Natural killer cell treated with Interleukin-12 subunit alpha and Interleukin-12 subunit beta and Interleukin-15 and Interleukin-18, amount 100 ng/mL, for 72 hours (primary cell): Measurements from ENCODE around the gene CCDC191. TPM values are rescaled to one million over a fixed set of nuclear protein-coding genes. Genes with fewer than 3 reads are reported as not detected.

Experiments used
- ATAC-seq, 2 donors: fragments of 150-1000 bp; cut with Tn5 transposase in 1 of 2; sonication (Bioruptor Pico), chemical (Tn5 transposase) in 1 of 2; 2 replicates each; pipeline ENCODE4 v1.10.0; 2021
- DNase-seq: peaks from one replicate; pipeline ENCODE4 v3.0.0; 2022; ENCODE audit warnings: low spot score
- H3K27ac Mint-ChIP-seq, 2 donors: 1 replicate in 1 of 2; 2 replicates in 1 of 2; pipeline ENCODE4 v1.8.0; 2022; ENCODE audit warnings: mixed read lengths in 2 of 2, mild to moderate bottlenecking in 1 of 2, moderate library complexity in 1 of 2
- H3K27me3 Mint-ChIP-seq, 2 donors: 1 replicate in 1 of 2; 2 replicates in 1 of 2; pipeline ENCODE4 v1.8.0; 2022; ENCODE audit warnings: mixed read lengths in 2 of 2
- H3K36me3 Mint-ChIP-seq: one replicate; pipeline ENCODE4 v1.8.0; 2022; ENCODE audit warnings: mixed read lengths
- H3K4me1 Mint-ChIP-seq, 2 donors: 1 replicate in 1 of 2; 2 replicates in 1 of 2; pipeline ENCODE4 v1.8.0; 2022; ENCODE audit warnings: low read depth in 2 of 2, mixed read lengths in 2 of 2, mild to moderate bottlenecking in 1 of 2
- H3K4me3 Mint-ChIP-seq: one replicate; pipeline ENCODE4 v1.8.0; 2022; ENCODE audit warnings: mixed read lengths
- H3K9me3 Mint-ChIP-seq: 2 replicates; pipeline ENCODE4 v1.8.0; 2022; ENCODE audit warnings: mixed read lengths
- total RNA-seq, 2 donors: library from RNA; stranded (reverse); gene quantifications; one replicate each; pipeline ENCODE4 v1.2.3, GENCODE V29; 2022

CCDC191 gene
- total RNA-seq, 2 donors from 2014 or later: 3.0 to 3.6 TPM

DNA sequence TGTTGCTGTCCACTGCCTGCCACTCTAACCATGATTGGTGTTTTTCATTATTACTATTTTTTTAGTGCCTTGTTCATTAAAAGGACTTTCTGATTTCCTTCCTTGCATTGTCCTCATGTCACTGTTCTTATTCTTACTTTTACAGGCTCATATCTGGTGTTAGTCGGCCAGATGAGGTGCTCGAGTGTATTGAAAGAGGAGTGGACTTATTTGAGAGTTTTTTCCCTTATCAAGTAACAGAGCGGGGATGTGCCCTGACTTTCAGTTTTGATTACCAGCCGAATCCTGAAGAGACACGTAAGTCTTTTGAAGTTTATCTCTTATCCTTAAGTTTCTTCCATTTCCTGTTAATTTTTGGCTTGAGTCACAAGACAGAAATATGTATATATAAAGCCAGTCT, 23.4 kb upstream of the CCDC191 start:
- no peak overlapping the region for H3K27ac Mint-ChIP-seq
- DNase-seq: no peak
- peaks cover 25% of the 10 kb centered on the region for H3K36me3 Mint-ChIP-seq
- no peaks in the 10 kb centered on the region for H3K9me3 Mint-ChIP-seq
- H3K27me3 Mint-ChIP-seq: no peaks in the 10 kb centered on the region
- H3K4me1 Mint-ChIP-seq: no peaks in the 10 kb centered on the region
- H3K4me3 Mint-ChIP-seq: no peak overlapping the region
- no peak for ATAC-seq

DNA sequence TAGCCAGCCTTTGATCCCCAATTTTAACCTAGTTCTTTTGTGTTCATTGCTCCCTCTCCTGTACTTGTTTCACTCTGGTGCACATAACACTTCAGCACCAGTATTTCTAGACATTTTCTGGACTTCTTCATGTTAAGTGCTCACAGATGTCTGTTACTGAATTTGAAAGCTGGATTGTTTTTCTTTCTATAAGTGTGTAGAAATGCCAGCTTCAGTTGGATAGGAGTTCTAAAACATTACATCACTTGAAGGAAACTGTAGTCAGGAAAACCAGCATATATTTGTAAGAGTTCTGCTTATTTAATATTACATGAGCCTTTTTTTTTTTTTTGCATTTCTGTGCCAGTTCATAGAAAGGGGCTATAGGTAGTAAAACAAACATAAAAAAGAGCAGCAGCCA, 21.8 kb upstream of the CCDC191 start:
- Mint-ChIP-seq H3K4me1 (no peaks in the 10 kb centered on the region), H3K27me3 (no peaks in the 10 kb centered on the region), H3K36me3 (peaks cover 34% of the 10 kb centered on the region), H3K4me3 (no peak overlapping the region), H3K27ac (no peak overlapping the region), H3K9me3 (no peaks in the 10 kb centered on the region)
- ATAC-seq: no peak
- DNase-seq: no peak

DNA sequence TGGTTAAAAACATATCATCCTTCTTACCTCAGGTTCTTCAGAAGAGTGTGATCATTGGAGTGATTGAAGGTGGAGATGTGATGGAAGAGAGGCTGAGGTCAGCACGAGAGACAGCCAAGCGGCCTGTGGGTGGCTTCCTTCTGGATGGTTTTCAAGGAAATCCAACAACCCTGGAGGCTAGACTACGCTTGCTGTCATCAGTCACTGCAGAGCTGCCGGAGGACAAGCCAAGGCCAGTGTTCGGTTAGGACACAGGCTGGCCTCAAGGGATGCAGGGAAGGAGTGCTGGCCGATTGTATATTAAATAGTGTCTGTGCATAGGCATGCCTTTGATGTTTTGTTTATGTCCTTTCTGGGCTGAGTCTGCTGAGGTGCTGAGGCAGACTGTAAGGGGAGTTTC, 20.4 kb upstream of the CCDC191 start:
- Mint-ChIP-seq H3K36me3 (peaks cover 45% of the 10 kb centered on the region), H3K27me3 (no peaks in the 10 kb centered on the region), H3K9me3 (no peaks in the 10 kb centered on the region), H3K4me3 (no peak overlapping the region), H3K4me1 (no peaks in the 10 kb centered on the region), H3K27ac (no peak overlapping the region)
- DNase-seq (no peak), ATAC-seq (no peak)

DNA sequence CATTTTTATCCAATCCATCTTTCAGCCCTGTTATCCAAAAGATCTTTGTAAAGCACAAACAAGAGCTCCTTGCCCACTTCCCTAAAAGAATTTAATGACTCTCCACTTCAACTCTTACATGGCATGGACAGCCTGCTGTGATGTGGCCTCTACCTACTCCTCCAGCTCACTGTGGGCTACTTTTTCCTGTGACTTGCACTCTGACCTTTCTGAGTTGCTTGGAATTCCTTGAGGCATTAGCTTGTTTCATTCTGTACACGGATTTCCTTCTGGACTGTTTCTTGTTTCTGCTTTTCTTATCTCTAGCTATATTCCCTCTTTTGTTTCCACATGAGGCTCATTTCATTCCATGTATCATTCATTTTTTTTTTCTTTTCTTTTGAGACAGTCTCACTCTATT, 15.5 kb upstream of the CCDC191 start:
- H3K9me3 Mint-ChIP-seq: no peaks in the 10 kb centered on the region
- H3K27me3 Mint-ChIP-seq: no peaks in the 10 kb centered on the region
- H3K4me3 Mint-ChIP-seq: no peak overlapping the region
- no peak for DNase-seq
- no peaks in the 10 kb centered on the region for H3K4me1 Mint-ChIP-seq
- H3K36me3 Mint-ChIP-seq: peaks cover 49% of the 10 kb centered on the region
- H3K27ac Mint-ChIP-seq: no peak overlapping the region
- no peak for ATAC-seq

DNA sequence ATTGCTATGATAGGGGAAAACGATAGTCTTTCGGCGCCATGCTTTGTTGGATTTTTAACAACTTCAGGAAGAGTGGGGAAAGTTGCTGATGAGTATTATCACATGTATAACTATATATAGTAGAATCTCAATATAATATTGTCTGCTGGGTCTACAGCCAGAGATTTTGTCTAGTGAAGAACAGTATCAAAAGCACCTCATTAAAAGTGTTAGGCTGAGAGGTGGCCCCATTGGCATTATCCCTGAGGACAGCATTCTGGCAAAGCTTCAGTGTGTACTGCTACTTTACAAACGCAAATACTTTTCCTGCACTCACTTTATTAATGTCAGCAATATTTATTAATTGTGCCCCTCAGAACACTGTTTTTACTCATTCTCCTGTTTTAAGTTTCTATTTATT, 12.0 kb upstream of the CCDC191 start:
- Mint-ChIP-seq H3K4me3 (no peak overlapping the region), H3K27me3 (no peaks in the 10 kb centered on the region), H3K9me3 (no peaks in the 10 kb centered on the region), H3K36me3 (peaks cover 47% of the 10 kb centered on the region), H3K27ac (no peak overlapping the region), H3K4me1 (no peaks in the 10 kb centered on the region)
- no peak for DNase-seq
- no peak for ATAC-seq

DNA sequence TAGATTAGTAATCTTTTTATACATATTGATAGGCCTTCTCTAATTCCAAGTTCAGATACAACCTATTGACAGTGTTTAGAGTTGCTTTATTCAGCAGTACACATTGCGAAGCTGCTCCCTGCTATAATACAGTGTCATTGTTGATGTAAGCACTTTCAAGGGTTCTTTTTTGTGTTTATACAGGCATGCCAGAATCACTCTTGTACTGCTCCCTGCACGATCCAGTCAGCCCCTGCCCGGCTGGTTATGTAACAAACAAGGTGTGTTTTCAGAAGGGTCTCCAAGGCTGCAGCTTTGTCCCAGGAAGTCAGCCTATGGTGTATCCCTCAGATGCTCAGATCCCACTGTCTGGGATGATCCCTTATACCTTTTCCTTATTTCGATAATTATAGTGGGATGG, 11.5 kb upstream of the CCDC191 start:
- Mint-ChIP-seq H3K36me3 (peaks cover 45% of the 10 kb centered on the region), H3K27me3 (no peaks in the 10 kb centered on the region), H3K4me1 (no peaks in the 10 kb centered on the region), H3K9me3 (no peaks in the 10 kb centered on the region), H3K27ac (no peak overlapping the region), H3K4me3 (no peak overlapping the region)
- ATAC-seq (no peak), DNase-seq (no peak)

DNA sequence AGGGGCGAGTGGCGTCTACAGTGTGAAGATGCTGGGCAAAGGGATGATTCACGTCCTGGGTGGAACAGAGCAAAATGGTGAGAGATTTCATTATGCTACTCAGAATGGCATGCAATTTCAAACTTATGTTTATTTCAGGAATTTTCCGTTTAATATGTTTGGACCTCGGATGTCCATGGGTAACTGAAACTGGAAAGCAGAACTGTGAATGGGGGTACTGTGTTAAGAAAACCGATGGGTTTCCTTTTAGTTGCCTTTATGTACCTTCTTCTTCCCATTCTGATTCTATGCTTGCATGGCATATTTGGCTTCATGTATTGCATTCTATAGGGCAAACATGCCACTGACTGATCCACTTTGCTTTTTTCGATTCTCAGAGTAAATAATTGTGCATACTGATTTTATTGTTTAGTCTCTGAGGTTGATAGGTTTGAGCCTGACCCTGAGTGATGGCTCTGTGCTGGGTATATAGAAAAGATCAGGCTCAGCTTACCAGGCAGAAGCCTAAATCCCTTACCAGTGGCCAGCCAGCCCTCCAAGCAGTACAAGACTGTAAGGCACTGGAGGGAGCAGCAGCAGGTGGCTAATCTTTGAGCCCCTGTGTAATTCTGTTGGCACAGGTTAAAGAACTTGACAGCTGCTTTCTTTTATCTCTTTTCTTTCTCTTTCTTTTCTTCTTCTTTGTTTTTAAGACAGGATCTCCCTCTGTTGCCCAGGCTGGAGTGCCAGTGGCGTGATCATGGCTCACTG, 4.8 kb upstream of the CCDC191 start:
- Mint-ChIP-seq H3K4me1 (peaks cover 27 to 35% of the 10 kb centered on the region in 2 donors), H3K27me3 (no peaks in the 10 kb centered on the region), H3K36me3 (peaks cover 13% of the 10 kb centered on the region), H3K4me3 (no peak overlapping the region), H3K27ac (no peak overlapping the region), H3K9me3 (no peaks in the 10 kb centered on the region)
- no peak for ATAC-seq
- no peak for DNase-seq

DNA sequence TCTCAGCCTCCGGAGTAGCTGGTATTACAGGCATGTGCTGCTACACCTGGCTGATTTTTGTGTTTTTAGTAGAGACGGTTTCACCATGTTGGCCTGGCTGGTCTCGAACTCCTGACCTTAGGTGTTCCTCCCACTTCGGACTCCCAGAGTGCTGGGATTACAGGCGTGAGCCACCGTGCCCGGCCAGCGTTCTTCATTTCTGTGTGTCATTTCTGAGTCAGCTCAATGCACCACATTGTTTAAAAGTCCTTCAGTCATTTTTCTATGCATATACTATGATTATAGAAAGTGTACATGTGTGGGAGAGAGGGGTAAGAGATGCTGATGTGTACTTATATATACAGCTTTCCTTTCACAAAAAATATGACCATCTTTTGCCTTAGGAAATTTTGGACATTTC, 2.3 kb upstream of the CCDC191 start:
- Mint-ChIP-seq H3K9me3 (no peaks in the 10 kb centered on the region), H3K27ac (peak overlapping the region in 1 of 2 donors; percentile 30), H3K36me3 (peaks cover 6% of the 10 kb centered on the region), H3K27me3 (no peaks in the 10 kb centered on the region), H3K4me3 (peak overlapping the region; percentile 99), H3K4me1 (peaks cover 35 to 43% of the 10 kb centered on the region in 2 donors)
- DNase-seq (no peak), ATAC-seq (no peak)

DNA sequence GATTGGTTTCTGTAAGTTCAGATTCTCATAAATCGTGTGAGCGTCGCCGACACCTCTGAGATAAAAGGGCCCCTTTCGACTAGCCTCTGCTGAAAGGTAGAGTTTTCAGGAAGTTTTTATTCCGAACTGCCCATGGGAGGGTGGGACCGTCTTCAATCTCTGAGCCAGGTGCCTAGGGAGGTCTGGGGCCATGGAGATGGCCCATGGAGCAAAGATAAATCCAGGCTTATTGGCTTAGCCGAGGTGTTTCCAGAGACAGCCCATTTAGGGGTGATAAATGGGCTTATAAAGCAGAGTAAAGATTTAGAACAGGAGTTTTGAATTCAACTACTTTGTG, 653 bp upstream of the CCDC191 start:
- Mint-ChIP-seq H3K27me3 (no peaks in the 10 kb centered on the region), H3K4me3 (peak overlapping the region; percentile 99), H3K9me3 (no peaks in the 10 kb centered on the region), H3K36me3 (peaks cover 6% of the 10 kb centered on the region), H3K27ac (peak overlapping the region; percentile 93 to 95), H3K4me1 (peaks cover 35 to 43% of the 10 kb centered on the region in 2 donors)
- DNase-seq: no peak
- peak in 1 of 2 donors; percentile 0 for ATAC-seq

DNA sequence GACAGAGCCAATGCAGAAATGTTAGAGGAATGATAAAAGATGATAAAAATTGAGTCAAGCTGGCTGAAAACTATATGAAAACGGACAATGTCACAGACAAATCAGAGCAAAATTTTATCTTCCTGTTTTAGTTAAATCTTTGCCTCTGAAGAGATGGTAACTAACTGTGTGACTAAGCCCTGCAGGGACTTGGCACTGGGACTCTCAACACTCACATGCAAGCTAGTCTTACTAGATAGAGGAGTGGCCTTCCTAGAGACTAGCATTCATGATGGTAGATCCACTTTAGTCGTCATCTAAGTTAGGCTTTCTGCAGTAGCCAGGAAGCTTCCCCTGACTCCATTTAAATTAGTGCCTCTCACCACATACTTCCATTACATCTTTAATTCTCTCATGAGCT, 4.1 kb downstream of the CCDC191 start:
- Mint-ChIP-seq H3K27me3 (peaks cover 3 to 7% of the 10 kb centered on the region in 2 donors), H3K9me3 (no peaks in the 10 kb centered on the region), H3K4me3 (no peak overlapping the region), H3K36me3 (peaks cover 6% of the 10 kb centered on the region), H3K27ac (no peak overlapping the region), H3K4me1 (peaks cover 14 to 18% of the 10 kb centered on the region in 2 donors)
- no peak for ATAC-seq
- DNase-seq: no peak

DNA sequence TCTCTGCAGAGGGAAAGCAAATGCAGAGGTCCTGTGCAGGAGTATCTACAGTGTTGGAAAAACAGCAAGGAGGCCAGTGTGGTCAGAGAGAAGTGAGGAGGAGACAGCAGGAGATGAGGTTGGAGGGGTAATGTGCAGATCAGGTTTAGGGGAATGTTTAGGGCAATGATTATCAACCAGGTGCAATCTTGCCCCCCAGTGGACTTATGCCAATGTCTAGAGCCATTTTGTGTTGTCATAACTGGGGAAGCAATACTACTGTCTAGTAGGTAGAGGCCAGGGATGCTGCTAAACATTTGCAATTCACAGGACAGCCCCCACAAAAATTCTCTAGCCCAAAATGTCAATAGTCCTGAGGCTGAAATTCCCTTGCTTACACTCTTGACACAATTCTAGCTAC, 13.1 kb downstream of the CCDC191 start:
- H3K9me3 Mint-ChIP-seq: no peaks in the 10 kb centered on the region
- ATAC-seq (no peak), DNase-seq (no peak)
- peaks cover 1 to 3% of the 10 kb centered on the region in 2 donors for H3K27me3 Mint-ChIP-seq
- peaks cover 4% of the 10 kb centered on the region for H3K36me3 Mint-ChIP-seq
- no peak overlapping the region for H3K27ac Mint-ChIP-seq
- H3K4me3 Mint-ChIP-seq: no peak overlapping the region
- H3K4me1 Mint-ChIP-seq: no peaks in the 10 kb centered on the region

DNA sequence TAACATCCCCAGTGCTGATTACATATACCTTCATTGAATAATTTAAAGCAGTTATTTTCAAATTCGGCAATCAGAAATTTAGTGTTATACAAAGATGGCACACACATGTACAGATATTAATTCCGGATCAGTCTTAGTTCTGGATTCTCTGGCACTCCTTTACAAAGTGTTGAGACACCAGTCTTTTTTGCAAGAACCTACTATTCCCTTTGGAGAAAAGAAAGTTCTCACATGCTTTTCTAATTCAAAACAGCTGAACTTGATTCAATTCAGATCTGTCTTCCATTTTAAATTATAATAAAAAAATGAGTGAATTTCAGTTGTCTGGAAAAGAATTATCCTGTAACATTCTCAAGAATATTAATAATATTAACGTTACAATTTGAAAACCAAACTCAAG, 20.4 kb downstream of the CCDC191 start:
- Mint-ChIP-seq H3K27ac (no peak overlapping the region), H3K4me1 (no peaks in the 10 kb centered on the region), H3K27me3 (no peaks in the 10 kb centered on the region), H3K36me3 (peaks cover 8% of the 10 kb centered on the region), H3K9me3 (no peaks in the 10 kb centered on the region), H3K4me3 (no peak overlapping the region)
- ATAC-seq (no peak), DNase-seq (no peak)

DNA sequence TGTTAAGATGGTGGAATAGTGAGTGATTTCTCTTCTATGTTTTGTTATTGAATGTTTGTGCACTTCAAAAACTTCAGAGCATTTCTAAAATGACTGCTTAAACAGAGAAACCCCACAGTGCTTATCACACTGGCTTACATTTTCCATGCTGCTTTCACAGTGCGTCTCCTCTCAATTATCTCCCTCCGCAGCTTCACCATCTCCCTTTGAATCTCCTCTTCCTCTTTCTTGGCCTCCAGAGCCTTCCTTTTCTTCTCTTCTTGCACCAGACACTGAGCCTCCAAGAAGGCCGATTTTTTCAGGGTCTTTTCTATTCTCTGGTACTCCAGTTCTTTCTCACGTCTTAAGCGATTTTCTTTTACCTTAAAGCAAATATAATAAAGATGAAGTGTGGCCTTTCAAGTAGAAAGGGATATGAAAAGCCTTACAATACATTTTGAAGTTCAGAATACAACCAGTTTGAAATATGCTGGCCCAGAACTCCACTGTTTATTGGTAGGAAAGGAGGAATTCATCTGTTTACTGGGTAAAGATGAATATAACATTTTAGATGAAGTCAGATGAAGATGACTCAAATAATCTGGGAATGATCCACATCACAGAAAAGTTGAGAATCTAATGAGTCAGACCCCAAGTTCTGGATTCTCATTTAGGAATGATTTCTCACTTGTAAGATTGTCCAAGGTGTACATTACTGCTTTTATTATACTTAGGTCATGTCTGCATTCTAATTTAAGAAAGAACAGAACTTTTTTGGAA, 21.4 kb downstream of the CCDC191 start:
- no peaks in the 10 kb centered on the region for H3K27me3 Mint-ChIP-seq
- no peak overlapping the region for H3K4me3 Mint-ChIP-seq
- ATAC-seq (no peak), DNase-seq (no peak)
- no peak overlapping the region for H3K27ac Mint-ChIP-seq
- no peaks in the 10 kb centered on the region for H3K9me3 Mint-ChIP-seq
- peaks cover 8% of the 10 kb centered on the region for H3K36me3 Mint-ChIP-seq
- H3K4me1 Mint-ChIP-seq: no peaks in the 10 kb centered on the region

DNA sequence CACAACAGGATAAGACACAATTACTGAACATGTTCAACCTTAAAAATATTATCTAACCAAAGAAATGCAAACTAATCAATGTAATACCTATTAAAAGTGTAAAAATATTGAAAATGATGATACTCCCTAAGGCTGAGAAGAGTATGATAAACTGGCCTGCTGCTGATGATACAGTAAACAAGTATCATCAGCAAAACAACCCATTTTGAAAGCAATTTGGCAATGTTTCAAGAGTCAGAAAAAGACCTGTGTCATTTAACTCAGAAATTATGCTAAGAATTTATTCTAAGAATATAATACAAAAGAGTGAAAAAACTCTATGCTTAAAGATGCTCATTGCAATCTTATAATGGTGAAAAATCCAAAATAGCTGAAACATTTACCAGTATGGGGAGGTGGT, 22.1 kb downstream of the CCDC191 start:
- Mint-ChIP-seq H3K4me3 (no peak overlapping the region), H3K27me3 (no peaks in the 10 kb centered on the region), H3K9me3 (no peaks in the 10 kb centered on the region), H3K4me1 (no peaks in the 10 kb centered on the region), H3K36me3 (peaks cover 8% of the 10 kb centered on the region), H3K27ac (no peak overlapping the region)
- no peak for ATAC-seq
- no peak for DNase-seq
